HG03558 (cell line): ENCODE data around the gene COL6A1.
"Not testable (repeated sequence)": the region's sequence is repeated elsewhere in the genome, so short reads cannot be mapped to it uniquely, and the experiment has no call there.

Experiments used
- ATAC-seq: cut with Tn5 transposase; IDR thresholded peaks from one replicate; pipeline ENCODE4 v1.9.1; 2021; ENCODE audit warnings: moderate number of reproducible peaks; ENCODE audit not compliant: unreplicated experiment; ENCODE audit errors: extremely low read depth

Gene COL6A1

DNA sequence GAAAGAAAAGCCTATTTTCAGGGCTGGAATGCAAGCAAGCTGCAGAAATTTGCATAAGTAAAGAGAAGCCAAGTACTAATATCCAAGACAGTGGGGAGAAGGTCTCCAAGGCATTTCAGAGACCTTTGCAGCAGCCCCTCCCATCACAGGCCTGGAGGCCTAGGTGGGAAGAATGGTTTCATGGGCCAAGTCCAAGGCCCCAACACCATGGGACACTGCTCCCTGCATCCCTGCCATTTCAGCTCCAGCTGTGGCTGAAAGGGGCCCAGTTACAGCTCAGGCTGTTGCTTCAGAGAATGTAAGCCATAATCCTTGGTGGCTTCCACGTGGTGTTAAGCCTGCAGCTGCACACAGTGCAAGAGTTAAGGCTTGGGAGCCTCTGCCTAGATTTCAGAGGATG lies 16.9 kb upstream of the COL6A1 start:
- ATAC-seq, result no peak

DNA sequence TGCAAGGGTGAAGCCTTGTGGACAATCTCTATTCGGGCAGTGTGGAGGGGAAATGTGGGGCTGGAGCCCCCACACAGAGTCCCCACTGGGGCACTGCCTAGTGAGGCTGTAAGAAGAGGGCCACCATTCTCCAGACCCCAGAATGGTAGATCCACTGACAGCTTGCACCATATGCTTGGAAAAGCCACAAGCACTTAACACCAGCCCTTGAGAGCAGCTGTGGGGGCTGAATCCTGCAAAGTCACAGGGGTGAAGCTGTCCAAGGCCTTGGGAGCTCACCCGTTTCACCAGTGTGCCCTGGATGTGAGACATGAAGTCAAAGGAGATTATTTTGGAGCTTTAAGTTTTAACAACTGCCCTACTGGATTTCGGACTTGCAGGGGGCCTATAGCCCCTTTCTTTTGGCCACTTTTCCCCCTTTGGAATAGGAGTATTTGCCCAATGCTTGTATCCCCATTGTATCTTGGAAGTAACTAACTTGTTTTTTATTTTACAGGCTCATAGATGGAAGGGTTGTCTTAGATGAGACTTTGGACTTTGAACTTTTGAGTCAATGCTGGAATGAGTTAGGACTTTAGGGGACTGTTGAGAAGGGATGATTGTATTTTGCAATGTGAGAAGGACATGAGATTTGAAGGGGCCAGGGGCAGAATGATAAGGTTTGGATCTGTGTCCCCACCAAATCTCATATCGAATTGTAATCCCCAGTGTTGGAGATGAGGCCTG lies 16.3 kb upstream of the COL6A1 start:
- no peak for ATAC-seq

DNA sequence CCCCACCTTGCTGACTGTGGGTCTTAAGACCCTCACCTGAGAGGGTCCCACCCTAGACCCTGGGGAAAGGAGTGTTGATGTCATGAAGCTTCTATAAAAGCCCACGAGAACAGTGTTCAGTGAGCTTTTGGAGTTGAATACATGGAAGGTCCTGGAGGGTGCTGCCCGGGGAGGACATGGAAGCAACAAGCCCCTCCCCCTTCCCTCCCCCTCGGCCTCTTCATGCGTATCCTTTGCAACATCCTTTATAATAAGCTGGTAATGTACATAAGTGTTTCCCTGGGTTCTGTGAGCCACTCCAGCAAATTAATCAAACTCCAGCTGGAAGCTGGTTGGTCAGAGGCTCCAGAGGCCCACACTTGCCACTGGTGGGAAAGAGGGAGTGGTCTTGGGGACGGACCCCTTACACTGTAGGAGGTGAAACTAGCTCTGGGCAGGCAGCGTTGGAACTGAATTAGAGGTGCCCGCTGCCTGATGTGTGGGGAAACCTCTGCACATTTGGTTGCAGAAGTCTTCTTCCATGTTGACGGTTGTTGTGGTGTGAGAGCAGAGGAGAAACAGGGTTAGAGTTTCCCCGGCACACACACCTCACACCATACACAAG lies 14.7 kb upstream of the COL6A1 start:
- no peak for ATAC-seq

DNA sequence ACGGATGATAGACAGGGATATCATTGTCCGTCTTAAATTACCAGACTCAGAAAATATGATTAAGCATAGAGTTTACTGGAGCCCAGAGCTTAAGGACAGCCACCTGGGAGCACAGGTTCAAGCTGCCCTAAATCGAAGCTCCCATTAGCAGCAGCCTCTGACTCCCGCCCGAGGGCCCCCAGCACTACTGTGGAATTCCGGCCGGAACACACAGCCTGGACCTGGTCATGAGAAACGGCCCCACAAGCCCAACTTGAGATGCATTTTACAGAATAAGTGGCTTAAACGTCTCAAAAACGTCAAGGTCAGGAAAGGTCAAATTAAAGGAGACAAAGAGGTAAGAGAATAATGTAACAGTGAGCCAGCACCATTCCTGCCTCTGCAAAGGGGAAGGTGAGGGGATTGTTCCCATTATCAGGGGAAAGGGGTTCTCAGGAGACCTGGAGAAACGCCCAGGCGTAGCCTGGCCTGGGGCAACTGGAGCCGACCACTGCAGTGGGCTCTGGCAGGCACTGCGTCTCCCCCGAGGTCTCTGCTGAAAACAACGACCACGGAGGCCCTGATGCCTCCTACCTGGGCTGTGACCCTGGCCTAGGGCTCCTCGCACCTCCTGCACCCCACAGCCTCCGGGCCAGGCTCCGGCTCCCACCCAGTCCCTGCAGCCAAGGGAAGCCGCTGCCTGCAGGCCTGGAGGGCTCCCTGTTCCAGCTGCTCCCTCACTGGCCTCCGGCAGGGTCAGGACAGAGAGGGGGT lies 11.5 kb upstream of the COL6A1 start:
- no peak for ATAC-seq

DNA sequence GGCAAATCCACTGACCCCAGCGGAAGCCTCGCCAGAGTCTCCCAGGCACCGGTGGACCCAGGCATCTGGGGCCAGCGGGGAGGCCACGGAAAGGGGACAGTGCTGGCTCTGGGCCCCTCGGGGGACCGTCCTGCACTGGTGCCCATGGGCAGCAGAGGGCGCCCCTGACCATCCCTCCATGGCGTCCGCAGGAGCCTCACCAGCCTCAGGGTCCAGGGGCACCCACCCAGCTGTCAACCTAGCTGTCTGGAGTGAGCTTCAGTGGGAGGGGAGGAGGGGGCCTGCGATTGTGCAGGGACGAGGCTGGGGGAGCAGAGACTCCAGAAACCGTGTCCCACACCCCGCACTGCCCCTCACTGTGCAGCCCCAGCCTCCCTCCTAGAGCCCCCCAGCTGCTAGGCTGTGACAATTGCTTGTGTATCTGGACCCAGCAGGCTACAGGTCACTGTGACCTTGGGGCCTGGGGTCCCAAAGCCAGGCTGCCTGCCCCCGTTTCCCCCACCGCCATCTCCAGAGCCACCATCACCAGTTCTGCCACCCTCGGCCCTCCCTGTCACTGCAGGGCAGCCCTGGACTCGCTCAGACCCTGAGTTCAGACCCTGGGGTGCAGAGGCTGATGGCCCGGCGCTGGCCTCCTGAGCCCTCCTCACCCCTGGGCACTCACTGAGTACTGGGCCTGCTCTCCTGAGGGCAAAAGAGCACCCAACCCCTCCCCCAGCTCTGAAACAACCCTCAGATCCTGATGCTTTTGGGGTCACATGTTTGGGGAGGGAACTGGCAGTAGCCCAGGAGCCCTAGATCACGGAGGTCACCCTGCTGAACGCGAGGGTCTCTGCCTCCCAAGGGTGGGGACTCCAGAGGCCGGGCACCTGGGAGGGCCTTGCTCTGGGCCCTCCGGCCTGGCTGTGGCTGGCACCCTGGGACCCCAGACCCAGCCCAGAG lies 10.6 kb upstream of the COL6A1 start:
- no peak for ATAC-seq

DNA sequence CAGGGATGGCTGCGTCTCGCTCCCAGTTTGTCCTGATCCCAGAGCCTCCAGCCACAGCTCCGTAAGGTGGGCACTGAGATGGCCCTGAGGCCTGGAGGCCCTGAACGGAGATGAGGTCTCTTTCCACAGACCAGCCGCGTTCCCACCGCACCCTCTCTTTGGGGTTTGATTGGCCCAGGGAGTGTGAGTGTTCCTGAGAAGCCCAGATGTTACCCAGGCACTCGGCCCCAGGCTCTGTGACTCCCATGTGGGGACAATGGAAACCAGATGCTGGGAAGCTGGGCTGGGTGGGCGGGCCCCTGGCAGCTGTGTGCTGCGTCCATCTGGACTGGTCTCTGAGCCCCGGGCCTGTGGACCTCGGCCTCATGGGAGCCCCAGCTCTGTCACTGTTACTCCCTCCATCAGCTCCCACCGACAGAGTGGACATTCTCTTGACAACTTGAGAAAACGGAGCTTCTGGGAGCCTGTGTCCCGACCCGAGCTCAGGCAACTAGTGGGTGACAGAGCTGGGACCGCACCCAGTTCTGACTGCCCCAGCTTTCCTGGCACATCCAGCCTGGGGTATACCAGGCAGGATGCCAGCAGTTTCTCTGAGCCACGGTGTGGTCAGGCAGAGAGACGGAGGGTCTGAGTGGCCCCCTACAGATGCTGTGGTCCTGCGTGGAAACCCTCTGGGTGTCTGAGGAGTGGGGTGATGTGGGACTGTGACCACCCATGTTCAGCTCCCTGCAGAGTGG lies 9.8 kb upstream of the COL6A1 start:
- no peak for ATAC-seq

DNA sequence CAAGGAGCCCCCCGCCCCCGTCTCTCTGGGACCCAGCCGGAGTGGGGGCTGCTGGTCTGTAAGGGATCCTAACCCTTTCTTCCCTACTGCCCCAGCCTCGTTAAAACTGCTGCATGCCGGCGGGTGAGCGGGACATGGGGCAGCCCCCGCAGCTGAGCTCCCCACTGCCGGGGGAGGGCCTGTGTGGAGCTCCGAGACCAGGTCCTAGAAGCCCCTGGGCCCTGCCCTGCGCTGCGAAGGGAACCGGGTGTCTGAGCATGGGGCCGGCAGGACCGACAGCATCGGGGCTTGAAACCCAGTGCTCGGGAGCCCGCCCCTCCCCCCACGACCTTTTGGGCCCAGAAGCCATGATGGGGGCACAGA lies 9.2 kb upstream of the COL6A1 start:
- ATAC-seq, result no peak

DNA sequence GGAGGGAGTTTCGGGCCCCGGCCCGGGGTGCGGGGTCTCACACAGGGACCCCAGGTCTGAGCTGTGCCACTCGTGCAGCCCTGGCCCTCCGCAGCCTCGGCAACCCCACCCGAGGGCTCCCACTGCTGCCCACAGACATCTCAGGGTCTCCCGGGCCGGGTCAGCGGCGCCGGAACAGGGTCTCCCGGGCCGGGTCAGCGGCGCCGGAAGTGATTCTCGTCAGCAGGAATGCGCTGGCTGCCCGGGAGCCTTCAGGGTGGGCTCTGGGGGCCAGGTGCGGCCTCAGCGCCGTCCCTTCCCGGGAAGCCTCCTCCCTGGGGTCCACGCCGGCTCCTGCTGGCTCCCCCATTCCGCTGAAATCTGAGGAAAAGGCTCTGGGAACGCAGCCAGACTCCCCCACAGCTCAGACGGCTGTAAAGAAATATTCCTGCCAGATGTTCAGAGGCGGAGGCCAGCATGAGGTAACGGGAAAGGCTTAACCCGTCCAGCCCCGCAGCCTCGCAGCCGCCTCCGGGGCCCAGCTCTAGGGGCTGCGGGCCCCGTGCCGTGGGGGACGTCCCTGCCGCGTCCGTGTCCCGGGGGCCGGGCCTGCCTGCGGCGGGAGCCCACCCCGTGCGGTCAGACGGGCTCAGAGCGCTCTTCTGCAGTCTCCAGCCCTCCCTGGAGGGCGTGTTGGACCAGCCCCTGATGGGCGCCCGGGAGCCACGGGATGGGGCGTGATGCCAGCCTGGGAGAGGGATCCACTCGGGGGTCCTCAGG lies 8.7 kb upstream of the COL6A1 start:
- ATAC-seq, result no peak

DNA sequence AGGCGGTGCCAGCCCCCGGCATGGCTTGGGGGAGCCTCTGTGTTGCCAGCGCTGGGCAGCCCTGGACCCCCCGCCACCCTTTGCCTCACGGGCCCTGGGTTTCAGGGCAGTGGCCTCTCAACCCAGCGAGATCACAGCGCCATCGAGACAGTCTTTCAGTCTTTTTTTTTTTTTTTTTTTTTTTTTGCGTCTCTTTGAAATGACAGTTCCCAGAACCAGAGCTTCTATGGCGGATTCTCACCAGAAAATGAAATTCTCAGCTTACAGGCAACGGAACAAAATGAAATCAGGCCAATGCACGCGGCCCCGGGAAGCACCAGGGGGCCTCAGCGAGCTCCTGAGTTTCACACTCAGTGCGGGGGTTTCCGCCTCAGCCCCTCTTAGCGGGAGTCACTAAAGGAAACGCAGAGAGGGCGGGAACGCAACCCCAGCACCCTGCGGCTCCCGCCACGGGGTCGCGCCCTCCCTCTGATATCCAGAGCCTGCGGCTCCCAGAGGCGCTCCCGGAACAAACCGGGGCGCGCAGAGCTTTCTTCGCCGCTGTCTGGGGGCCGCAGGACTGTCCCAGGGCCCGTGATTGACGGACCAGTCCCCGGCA lies 8.0 kb upstream of the COL6A1 start:
- no peak for ATAC-seq

DNA sequence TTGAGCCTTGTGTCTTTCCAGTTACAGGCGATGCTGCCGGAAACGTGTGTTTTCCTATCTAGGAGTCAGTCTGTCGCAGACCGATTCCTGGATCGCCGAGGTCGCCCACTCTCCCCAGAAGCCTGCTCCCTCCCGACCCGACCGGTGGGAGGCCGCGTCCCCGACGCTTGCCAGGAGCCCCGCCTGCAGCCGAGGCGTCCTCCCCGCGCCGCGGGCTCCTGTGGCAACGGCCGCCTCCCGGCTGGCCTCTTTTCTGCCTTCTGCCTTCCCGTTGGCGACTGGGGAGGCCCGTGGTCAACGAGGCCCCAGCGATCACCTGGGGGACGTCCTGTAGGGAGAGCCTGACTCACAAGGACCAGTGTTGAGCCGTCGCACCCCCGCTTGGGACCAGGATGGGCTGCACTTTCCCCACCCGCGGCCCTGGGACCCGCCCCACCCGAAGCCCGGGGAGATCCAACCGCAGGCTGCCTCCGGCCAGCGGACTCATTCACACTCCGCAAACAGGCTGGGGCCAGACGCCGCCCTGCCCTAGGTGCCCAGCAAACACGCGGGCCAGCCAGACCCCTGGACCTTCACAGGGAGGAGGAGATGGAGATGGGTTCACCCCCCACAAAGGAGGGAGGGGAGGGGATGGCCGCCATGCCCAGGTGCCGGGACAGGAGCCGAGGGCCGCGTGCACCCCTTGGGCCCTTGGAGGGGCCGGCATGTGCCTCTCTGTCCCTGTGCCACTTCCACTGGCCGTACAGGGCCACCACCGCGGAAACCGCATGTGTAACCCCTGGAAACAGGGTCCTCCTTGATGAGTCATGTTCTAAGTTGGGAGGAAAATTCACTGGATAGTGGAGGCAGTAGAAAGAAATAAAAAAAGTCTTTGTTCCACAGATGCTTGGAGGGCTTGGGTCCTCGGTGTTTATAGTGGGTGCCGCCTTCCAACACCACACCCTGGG lies 7.2 kb upstream of the COL6A1 start:
- no peak for ATAC-seq

DNA sequence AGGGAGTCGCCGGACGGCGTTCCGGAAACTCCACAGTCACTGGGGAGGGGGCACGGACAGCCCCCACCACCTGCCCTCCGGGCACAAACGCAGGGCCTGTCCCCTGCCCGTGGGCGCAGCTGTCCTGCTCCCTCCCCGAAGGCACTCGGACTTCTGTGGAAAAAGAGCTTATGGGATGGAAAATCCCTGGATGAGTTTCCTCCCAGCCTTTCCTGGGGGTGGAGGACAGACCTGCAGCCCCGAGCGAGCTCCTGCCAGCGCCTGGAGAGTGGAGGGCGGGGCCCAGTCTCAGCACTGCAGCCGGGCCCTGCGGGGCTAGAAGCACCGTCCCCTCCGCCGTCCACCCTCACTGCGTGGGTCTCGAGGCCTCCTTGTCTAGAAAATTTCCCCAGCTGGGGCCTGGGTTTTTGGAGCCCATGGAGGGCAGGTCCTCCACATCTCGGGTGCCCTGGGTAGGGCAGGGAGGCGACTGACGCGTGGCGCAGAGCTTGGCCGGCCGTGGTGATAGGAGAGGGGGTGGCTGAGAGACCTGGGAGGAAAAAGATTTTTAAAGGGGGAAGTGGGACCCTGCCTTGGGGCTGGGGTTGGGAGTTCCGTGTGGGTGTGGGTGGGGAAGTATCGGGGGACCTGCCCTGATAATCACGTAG lies 6.4 kb upstream of the COL6A1 start:
- ATAC-seq, result no peak

DNA sequence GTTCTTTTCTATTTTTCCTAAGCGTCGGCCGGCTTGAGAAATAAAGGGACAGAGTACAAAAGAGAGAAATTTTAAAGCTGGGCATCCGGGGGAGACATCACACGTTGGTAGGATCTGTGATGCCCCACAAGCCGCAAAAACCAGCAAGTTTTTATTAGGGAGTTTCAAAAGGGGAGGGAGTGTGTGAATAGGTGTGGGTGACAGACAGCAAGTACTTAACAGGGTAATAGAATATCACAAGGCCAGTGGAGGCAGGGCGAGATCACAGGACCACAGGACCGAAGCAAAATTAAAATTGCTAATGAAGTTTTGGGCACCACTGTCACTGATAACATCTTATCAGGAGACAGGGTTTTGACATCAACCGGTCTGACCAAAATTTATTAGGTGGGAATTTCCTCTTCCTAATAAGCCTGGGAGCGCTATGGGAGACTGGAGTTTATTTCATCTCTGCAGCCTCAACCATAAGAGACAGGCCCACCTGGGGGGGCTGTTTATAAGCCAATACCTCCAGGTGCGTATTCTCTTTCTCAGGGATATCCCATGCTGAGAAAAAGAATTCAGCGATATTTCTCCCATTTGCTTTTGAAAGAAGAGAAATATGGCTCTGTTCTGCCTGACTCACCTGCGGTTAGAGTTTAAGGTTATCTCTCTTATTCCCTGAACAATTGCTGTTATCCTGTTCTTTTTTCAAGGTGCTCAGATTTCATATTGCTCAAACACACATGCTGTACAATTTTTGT lies 5.7 kb upstream of the COL6A1 start:
- ATAC-seq, result not testable (repeated sequence)

DNA sequence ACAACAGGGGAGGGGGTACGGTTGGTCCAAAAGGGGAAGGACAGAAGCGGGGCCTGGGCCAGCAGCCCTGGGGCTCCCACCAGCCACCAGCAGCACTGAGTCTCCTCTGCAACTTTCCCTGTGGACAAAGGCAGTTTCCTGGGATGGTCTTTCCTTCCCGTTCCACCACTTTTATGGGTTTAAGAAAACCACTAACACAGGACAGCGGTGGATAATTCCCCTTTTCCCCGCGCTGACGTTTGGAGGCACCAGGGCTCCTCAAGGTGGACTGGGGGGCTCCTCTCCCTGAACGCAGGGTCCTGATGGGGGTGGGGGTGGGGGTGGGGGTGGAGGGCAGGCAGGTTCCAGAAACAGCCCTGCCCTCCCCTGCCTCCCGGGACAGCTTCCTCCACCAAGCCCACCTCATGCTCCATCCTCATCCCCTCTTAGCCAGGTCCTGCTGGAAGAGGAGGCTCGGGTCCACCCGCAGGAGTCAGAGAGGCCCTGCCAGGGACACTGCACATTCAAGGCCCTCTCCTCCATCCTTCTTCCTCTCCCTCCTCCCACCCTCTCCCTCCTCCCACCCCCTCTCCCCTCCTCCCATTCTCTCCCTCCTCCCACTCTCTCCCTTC lies 4.8 kb upstream of the COL6A1 start:
- ATAC-seq, result no peak

DNA sequence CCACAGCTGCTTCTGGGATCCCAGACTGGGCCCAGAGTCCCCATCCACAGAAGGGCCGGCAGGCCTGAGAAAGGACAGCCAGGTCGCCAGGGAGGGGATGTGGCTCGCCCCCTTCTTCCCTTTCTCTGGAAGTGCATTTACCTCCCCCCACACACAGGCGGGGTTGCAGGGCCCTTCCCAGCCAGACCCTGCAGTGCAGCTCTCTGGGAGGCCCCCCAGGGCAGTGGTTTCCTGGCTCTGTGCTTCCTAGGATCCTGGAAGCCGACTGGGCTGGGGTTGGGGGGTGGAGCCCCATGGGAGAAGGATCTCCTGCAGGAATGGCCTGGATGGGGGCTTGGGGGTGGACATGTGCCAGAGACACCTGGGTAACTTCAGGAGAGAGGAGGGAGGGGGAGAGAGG lies 4.2 kb upstream of the COL6A1 start:
- no peak for ATAC-seq

DNA sequence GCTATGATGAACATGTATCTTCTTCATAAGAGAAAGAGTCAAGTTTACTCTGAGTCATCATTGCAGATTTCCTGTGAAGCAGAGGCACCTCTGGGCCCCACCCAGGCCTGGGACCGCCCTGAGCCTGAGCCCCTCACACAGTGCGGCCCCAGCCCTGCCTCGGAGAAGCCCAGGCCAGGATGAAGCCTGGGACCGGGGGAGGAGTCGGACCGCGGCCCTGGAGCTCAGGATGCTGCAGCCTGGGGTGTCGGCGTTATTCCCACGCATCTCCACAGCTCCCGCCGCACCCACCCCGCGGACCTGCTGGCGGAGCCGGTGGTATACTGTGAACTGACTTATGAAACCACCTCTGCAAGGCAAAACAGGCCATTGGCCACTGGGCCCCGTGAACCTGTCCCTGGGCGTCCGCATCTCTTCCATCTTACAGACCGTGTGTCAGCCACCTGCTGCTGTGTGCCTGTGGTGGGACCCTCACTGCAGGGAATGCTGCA lies 2.4 kb upstream of the COL6A1 start:
- ATAC-seq, result no peak

DNA sequence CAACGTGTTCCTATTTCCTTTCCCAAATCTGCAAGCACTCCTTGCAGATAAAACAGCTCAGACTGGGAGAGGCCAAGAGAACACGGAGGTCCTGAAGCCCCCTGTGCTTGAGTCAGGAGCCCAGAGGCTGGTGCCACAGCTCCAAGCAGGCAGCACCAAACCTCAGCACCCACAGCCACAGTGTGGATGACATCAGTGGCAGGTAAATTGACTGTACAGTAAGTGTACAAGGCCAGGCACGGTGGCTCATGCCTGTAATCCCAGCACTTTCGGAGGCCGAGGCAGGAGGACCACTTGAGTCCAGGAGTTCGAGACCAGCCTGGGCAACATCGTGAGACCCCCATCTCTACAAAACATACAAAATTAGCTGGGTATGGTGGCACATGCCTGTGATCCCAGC lies 1.9 kb upstream of the COL6A1 start:
- no peak for ATAC-seq
